ENCODE measurements around the gene FOXE3.

DNA sequence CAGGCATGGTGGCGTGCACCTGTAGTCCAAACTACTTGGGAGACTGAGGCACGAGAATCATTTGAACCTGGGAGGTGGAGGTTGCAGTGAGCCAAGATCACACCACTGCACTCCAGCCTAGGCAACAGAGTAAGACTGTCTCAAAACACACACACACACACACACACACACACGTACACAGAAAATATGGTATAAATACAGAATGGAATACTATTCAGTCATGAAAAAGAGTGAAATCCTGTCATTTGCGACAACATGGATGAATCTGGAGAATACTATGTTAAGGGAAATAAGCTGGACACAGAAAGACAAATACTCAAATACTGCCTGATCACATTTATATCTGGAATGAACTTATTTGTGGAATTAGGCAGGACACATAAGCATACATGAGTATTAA is 40.2 kb downstream of the FOXE3 start:
- TF ChIP-seq, protein P1, sequence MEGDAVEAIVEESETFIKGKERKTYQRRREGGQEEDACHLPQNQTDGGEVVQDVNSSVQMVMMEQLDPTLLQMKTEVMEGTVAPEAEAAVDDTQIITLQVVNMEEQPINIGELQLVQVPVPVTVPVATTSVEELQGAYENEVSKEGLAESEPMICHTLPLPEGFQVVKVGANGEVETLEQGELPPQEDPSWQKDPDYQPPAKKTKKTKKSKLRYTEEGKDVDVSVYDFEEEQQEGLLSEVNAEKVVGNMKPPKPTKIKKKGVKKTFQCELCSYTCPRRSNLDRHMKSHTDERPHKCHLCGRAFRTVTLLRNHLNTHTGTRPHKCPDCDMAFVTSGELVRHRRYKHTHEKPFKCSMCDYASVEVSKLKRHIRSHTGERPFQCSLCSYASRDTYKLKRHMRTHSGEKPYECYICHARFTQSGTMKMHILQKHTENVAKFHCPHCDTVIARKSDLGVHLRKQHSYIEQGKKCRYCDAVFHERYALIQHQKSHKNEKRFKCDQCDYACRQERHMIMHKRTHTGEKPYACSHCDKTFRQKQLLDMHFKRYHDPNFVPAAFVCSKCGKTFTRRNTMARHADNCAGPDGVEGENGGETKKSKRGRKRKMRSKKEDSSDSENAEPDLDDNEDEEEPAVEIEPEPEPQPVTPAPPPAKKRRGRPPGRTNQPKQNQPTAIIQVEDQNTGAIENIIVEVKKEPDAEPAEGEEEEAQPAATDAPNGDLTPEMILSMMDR (IDR thresholded peaks at IDR 0.05; ENCODE audit: low read depth, low read length, poor library complexity, severe bottlenecking), result no peak
- TF ChIP-seq EZH2phosphoT487 (IDR thresholded peaks at IDR 0.05; ENCODE audit: borderline replicate concordance, low read length), result no peak
